ENCODE data around the gene PCDH1.

GRCh38 chr5:141883184-141883891 lies 5.1 kb upstream of the PCDH1 start:
- TF ChIP-seq POLR2A (IDR thresholded peaks at IDR 0.05): no peak
- no peak for TF ChIP-seq CTCF (IDR thresholded peaks at IDR 0.05)

Measured in testis (tissue), 2 donors.